ENCODE results near the gene GFM2. TPM values are rescaled to one million over a fixed set of nuclear protein-coding genes. Genes with fewer than 3 reads are reported as not detected.

GFM2 gene
- total RNA-seq, 6 experiments from 2014 or later, result 16.5 to 35.0 (median 29.7) TPM

Small RNAs within 50 kb of the gene (small RNA-seq; reads per million reads assigned to genes)
- 0 reads per million in 2 experiments for gene RNU6-658P

Other genes with a start within 250 kb of the GFM2 start
- gene ENC1, start 126.4 kb downstream of the GFM2 start, total RNA-seq, result 1 to 10 TPM; 4.5 to 6.8 (median 5.5) TPM
- 100 to 1,000 TPM in 3 of 6 experiments, 10 to 100 TPM in 3; 67.8 to 174 (median 121) TPM for gene HEXB, start 81.9 kb downstream of the GFM2 start, total RNA-seq
- 10 to 100 TPM; 19.0 to 66.3 (median 26.1) TPM for gene NSA2, start 132 bp upstream of the GFM2 start, total RNA-seq
- 1 to 10 TPM; 1.2 to 7.5 (median 4.1) TPM for gene FAM169A, start 99.3 kb upstream of the GFM2 start, total RNA-seq